Measurements from ENCODE around the gene CCDC40.

Gene CCDC40

DNA sequence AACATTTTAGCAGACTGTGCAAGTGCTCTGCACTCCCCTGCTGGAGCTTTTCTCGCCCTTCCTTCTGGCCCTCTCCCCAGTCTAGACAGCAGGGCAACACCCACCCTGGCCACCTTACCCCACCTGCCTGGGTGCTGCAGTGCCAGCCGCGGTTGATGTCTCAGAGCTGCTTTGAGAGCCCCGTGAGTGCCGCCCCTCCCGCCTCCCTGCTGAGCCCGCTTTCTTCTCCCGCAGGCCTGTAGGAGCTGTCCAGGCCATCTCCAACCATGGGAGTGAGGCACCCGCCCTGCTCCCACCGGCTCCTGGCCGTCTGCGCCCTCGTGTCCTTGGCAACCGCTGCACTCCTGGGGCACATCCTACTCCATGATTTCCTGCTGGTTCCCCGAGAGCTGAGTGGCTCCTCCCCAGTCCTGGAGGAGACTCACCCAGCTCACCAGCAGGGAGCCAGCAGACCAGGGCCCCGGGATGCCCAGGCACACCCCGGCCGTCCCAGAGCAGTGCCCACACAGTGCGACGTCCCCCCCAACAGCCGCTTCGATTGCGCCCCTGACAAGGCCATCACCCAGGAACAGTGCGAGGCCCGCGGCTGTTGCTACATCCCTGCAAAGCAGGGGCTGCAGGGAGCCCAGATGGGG is 68.0 kb downstream of the CCDC40 start:
- no peak for DNase-seq

GRCh38 chr17:80104956-80105375 is 68.5 kb downstream of the CCDC40 start:
- no peak for DNase-seq

DNA sequence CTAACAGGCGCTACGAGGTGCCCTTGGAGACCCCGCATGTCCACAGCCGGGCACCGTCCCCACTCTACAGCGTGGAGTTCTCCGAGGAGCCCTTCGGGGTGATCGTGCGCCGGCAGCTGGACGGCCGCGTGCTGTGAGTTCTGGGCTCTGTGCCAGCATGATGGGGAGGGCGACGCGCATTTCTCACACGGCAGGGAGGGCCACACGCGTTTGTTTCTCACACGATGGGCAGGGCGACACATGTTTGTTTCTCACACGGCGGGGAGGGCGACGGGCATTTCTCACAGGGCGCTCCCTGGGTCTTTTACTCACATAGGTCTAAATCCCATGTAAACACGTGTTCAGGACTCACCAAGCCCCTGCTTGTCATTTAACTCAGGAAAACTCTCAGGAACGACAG is 69.3 kb downstream of the CCDC40 start:
- DNase-seq, result no peak

GRCh38 chr17:80106176-80106575 is 69.7 kb downstream of the CCDC40 start:
- DNase-seq, result no peak

- DNase-seq, result no peak
Measured at GRCh38 chr17:80106751-80107150, 70.3 kb downstream of the CCDC40 start.

DNA sequence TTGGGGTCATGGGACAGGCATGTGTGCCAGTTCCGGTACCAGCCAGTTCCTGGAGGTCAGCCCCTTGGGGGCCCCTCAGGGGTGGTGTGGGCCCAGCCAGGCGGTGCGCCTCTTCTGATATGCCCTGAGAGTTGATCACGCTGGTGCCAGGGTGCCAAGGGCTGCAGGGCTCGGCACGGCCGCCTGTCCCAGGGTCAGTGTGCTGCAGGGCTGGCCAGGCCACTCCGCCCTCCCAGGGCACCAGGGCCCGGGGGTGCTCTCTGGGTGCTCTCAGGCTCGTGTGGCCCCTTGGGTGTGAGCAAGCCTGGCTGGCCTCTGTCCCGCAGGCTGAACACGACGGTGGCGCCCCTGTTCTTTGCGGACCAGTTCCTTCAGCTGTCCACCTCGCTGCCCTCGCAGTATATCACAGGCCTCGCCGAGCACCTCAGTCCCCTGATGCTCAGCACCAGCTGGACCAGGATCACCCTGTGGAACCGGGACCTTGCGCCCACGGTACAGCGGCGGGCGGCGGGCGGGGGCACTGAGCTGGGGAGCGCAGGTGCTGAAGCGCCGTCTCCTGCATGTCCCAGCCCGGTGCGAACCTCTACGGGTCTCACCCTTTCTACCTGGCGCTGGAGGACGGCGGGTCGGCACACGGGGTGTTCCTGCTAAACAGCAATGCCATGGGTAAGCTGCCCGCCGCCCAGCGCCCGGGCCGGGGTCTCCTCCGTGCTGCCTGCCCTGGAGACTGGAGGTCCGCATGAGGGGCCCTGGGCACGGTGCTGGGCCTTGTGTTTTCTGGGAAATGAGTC is 71.0 kb downstream of the CCDC40 start:
- no peak for DNase-seq

GRCh38 chr17:80108036-80108971 is 71.9 kb downstream of the CCDC40 start:
- no peak for DNase-seq

- no peak for DNase-seq
Measured at GRCh38 chr17:80109066-80109660, 72.7 kb downstream of the CCDC40 start.

- no peak for DNase-seq
Measured at GRCh38 chr17:80109713-80110446, 73.4 kb downstream of the CCDC40 start.

GRCh38 chr17:80110447-80110812 is 74.0 kb downstream of the CCDC40 start:
- DNase-seq, result no peak

DNA sequence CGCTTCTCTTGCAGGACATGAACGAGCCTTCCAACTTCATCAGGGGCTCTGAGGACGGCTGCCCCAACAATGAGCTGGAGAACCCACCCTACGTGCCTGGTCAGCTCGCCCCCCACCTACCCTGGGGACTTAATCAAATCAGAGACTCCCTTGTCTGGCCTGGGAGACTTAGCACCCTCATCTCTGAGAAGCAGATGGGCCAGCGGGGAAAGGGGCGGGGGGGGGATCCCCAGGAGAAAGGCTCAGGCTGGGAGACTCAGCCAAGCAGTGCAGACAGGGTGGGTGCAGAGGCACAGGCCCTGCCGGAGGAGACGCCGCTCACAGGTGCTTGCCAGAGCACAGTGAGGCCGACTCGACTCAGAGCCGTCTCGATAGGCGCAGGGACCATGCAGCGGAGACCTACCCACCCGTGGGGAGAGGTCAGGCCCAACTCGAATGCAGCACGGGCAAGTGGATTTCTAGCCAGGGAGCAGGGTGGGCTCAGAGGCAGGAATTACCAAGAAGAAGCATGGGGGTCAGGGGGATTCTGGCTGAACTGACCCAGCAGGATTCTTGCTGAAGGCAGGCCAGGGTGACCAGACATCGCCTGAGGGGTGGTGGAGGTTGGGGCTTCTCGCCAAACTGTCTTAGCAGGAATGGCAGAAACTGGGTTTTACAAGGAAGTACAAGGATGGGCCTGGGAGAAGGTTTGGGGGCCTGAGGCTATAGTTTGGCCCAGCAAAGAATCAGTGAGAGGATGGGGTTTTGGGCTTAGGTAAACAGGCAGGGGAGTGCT is 74.7 kb downstream of the CCDC40 start:
- no peak for DNase-seq

DNA sequence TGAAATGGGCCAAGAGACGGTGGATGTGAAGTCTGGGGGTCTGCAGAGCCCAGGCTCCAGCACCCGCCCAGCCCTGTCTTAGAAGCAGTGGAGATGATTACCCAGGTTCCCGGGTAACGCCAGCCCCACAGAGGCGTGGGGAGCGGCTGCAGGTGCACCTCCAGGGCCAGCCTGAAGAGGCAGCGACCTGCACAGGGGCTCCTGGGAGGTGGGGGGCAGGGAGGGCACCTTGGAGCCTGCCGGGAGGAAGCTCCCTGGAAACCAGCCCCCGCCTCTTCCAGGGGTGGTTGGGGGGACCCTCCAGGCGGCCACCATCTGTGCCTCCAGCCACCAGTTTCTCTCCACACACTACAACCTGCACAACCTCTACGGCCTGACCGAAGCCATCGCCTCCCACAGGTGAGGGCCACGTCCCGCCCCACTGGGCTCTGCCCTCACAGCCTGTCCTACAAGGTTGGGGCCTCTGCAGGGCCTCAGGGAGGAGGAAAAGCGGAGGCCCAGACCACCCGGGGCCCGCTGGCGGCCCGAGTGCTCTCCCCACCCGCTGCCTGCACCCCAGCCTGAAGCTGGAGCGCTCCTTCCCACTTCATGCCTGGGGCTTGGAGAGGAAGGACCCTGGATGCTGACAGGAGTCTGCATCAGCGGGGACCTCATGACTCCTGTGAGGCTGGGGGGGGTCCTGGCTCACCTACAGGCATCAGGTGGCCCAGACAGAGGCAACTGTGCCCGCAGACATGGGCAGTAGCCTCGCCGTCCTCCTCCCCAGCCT is 75.4 kb downstream of the CCDC40 start:
- DNase-seq, result no peak

GRCh38 chr17:80112471-80113032 is 76.1 kb downstream of the CCDC40 start:
- no peak for DNase-seq

DNA sequence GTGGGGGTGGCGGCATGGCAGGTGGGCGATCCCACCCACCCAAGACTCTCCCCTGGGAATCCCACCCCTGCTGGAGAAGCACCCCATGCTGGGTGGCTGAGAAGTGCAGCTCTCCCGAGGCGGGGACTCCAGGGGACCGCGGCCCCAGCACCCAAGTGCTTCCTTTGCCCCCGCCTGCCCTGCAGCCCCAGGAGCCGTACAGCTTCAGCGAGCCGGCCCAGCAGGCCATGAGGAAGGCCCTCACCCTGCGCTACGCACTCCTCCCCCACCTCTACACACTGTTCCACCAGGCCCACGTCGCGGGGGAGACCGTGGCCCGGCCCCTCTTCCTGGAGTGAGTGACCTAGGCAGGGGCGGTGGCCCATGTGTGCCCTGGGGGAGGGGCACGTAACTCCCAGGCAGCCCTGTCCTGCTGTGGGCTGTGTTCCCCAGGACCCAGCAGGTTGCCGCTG is 76.6 kb downstream of the CCDC40 start:
- DNase-seq, result no peak

- DNase-seq, result no peak
Measured at GRCh38 chr17:80114758-80115157, 78.3 kb downstream of the CCDC40 start.

DNA sequence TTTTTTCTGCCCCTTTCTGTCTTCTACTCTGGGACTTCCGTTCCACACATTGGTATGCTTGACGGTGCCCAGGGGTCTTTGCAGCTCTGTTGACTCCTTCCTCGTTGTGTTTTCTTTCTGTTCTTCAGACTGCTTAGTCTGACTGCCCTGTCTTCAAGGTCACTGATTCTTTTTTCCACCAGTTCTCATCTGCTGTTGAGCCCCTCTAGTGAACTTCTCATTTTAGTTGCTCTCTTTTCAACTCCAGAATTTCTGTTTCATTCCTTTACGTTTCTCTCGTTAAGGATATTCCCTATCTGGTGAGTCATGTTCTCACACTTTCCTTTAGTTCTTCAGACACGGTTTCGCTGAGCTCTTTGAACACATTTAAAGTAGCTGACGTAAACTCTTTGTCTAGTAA is 78.7 kb downstream of the CCDC40 start:
- no peak for DNase-seq

DNA sequence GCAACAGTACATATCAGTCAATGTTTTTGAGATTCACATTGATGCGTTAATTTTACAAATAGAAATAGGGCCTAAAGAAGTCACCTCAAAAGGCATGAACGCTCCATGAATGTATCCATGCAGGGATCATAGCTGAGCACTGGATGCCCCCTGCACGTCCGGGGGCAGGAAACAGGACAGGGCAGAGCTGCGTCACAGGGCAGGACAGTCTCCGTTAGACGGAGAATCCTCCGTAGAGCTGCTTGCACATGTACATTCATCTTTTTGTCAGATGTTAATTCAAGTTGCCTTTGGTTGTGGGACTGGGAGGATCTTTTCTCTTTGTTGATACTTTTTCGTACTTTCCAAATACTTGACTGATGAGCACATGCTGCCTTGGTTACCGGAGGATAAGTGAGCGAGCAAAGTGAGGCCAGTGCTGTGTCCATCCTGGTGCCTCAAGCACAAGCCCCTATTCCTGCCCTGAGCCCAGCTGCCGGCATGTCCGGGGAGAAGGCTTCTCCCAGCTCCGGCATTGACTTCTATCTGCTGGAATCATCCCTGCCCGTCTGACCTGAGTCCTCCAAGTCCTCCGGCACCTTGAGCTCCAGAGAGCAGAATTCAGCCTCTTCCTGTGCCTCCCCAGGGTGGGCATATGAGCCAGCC is 80.0 kb downstream of the CCDC40 start:
- DNase-seq, result no peak

DNA sequence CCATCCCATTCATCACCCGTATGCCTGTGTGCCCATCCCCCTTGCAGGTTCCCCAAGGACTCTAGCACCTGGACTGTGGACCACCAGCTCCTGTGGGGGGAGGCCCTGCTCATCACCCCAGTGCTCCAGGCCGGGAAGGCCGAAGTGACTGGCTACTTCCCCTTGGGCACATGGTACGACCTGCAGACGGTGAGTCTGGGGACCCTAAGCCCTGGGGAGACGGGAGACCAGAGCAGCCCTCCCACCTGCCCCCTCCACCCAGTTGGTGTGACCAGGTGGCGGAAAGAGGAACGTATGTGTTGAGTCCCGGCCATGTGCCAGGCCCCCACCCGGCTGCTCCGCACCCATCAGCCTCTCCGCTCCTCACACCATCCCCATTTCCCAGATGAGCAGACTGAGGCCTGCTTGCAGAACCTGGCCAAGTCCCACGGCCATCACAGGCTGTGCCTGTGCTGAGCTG is 80.5 kb downstream of the CCDC40 start:
- DNase-seq, result no peak

DNA sequence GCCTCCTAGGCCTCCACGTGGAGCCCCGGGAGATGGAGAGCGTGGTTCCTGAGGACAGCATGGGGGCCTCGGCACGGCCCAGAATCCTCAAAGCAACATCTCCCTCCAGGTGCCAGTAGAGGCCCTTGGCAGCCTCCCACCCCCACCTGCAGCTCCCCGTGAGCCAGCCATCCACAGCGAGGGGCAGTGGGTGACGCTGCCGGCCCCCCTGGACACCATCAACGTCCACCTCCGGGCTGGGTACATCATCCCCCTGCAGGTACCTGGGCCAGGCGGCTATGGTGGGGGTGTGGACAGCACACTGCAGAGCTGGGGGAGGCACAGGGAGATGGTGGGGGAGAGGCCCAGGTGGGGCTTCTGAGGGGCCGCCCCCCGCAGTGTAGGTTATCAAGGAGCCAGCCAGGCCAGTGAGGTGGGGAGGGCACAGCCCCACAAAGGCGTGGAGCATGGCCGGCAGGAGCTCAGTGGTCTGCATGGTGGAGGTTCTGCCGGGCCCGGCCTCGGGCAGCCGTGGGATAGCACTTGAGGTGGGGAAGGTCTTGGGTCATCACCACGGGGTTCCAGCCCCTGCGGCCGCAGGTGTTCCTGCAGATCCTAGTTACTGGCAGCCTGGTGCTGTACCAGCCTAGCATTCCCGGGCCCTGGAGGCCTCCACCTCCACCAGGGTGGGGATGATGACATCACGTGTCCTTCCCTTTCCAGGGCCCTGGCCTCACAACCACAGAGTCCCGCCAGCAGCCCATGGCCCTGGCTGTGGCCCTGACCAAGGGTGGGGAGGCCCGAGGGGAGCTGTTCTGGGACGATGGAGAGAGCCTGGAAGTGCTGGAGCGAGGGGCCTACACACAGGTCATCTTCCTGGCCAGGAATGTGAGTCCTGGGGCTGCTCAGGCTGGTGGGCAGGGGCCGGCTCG is 81.3 kb downstream of the CCDC40 start:
- no peak for DNase-seq
